ENCODE results near the gene BMP3.

BMP3 gene

GRCh38 chr4:81102107-81102506, 71.6 kb downstream of the BMP3 start:
- DNase-seq: no peak

- DNase-seq: no peak
Observed at GRCh38 chr4:81106150-81106549, 75.6 kb downstream of the BMP3 start.

Data from nucleus accumbens (tissue), 56 donors.